Measurements from ENCODE around the gene FLT4. TPM values are rescaled to one million over a fixed set of nuclear protein-coding genes. Genes with fewer than 3 reads are reported as not detected.
"Not testable (repeated sequence)": the region's sequence is repeated elsewhere in the genome, so short reads cannot be mapped to it uniquely, and the experiment has no call there.

The FLT4 gene
- total RNA-seq, 1 donor from 2014 or later: not detected

DNA sequence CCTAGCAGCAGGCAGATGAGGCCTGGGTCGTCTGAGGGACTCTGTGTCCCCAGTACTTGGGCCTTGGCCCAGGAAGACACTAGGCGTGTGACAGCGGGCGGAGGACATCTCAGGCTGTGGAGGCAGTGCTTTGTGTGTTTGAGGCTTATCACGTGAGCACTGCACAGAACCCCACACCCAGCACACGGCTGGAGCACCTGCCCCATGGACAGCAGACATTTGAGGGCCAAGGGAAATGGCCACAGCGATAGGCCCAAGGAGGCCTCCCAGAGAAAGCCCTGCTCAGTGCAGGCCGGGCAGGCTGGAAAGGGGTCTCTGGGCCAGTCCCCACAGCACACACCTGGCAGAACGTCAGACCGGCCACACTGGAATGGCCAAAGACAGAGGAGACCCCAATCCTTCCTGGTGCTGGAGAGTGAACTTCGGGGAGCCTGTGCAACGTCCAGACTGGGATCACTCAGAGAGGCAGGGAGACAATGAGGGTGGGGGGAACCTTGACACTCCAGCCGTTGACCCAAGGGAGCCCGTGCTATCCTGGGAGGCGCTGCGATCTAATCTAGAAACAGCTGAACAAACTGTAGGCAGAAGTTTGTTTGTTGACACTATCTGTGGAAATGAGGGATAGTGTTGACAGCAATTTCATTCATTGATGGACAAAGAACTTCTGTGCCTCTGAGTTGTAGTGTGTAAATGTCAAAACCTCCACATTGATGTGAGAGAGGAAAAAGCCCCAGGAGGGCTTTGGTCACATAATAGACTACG lies 19.6 kb upstream of the FLT4 start:
- Mint-ChIP-seq H3K27me3 (peaks cover 11% of the 10 kb centered on the region), H3K4me1 (peaks cover 8% of the 10 kb centered on the region), H3K36me3 (ENCODE audit: low read depth) (no peaks in the 10 kb centered on the region), H3K4me3 (no peak overlapping the region), H3K27ac (no peak overlapping the region), H3K9me3 (no peaks in the 10 kb centered on the region)
- ChIA-PET CTCF (no interaction called here), POLR2A (no interaction called here)
- TF ChIP-seq CTCF (IDR thresholded peaks at IDR 0.05): no peak
- intact Hi-C loops (cut with micrococcal nuclease): no loop called here
- ATAC-seq (ENCODE audit: low read depth) (no peak), DNase-seq (no peak)

GRCh38 chr5:180666812-180667211 lies 17.4 kb upstream of the FLT4 start:
- H3K36me3 Mint-ChIP-seq (ENCODE audit: low read depth): no peaks in the 10 kb centered on the region
- H3K27ac Mint-ChIP-seq: no peak overlapping the region
- H3K4me1 Mint-ChIP-seq: peaks cover 8% of the 10 kb centered on the region
- ChIA-PET POLR2A (no interaction called here), CTCF (no interaction called here)
- ATAC-seq (ENCODE audit: low read depth): no peak
- no peak for TF ChIP-seq CTCF (IDR thresholded peaks at IDR 0.05)
- H3K4me3 Mint-ChIP-seq: no peak overlapping the region
- H3K9me3 Mint-ChIP-seq: no peaks in the 10 kb centered on the region
- no peak for DNase-seq
- peaks cover 12% of the 10 kb centered on the region for H3K27me3 Mint-ChIP-seq
- intact Hi-C loops (cut with micrococcal nuclease): no loop called here

DNA sequence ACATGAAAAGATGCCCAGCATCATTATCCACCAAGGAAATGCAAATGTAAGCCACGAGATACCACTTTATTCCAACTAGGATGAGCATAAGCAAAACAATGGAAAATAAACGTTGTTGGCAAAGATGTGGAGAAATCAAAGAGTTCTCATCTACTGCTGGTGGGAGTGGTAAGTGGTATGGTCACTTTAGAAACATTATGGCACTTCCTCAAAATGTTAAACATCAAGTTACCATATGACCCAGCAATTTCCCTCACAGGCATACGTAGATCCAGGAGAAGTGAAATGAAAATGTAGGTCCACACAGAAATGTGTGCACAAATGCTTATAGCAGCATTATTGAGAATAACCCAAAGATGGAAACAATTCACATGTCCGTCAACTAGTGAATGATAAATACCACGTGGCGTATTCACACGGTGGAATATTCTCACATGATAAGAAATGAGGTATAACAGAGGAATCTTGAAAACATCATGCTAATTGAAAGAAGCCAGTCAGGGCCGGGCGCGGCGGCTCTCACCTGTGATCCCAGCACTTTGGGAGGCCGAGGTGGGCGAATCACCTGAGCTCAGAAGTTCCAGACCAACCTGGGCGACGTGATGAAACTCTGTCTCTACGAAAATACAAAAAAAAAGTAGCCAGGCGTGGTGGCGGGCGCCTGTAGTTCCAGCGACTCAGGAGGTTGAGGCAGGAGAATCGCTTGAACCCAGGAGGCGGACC lies 16.4 kb upstream of the FLT4 start:
- Mint-ChIP-seq H3K4me1 (peaks cover 8% of the 10 kb centered on the region), H3K4me3 (no peak overlapping the region), H3K9me3 (no peaks in the 10 kb centered on the region), H3K27me3 (peaks cover 12% of the 10 kb centered on the region), H3K36me3 (ENCODE audit: low read depth) (no peaks in the 10 kb centered on the region), H3K27ac (no peak overlapping the region)
- ChIA-PET CTCF (no interaction called here), POLR2A (no interaction called here)
- no peak for ATAC-seq (ENCODE audit: low read depth)
- intact Hi-C loops (cut with micrococcal nuclease): no loop called here
- no peak for TF ChIP-seq CTCF (IDR thresholded peaks at IDR 0.05)
- no peak for DNase-seq

GRCh38 chr5:180658774-180659564 lies 9.6 kb upstream of the FLT4 start:
- H3K4me3 Mint-ChIP-seq: no peak overlapping the region
- no peaks in the 10 kb centered on the region for H3K36me3 Mint-ChIP-seq (ENCODE audit: low read depth)
- H3K9me3 Mint-ChIP-seq: no peaks in the 10 kb centered on the region
- no peak for TF ChIP-seq CTCF (IDR thresholded peaks at IDR 0.05)
- POLR2A ChIA-PET: no interaction called here
- no peak for DNase-seq
- CTCF ChIA-PET: no interaction called here
- H3K27me3 Mint-ChIP-seq: peaks cover 26% of the 10 kb centered on the region
- intact Hi-C loops (cut with micrococcal nuclease): no loop called here
- H3K27ac Mint-ChIP-seq: no peak overlapping the region
- no peaks in the 10 kb centered on the region for H3K4me1 Mint-ChIP-seq
- no peak for ATAC-seq (ENCODE audit: low read depth)

- H3K36me3 Mint-ChIP-seq (ENCODE audit: low read depth); POLR2A ChIA-PET; intact Hi-C loops (cut with micrococcal nuclease); H3K9me3 Mint-ChIP-seq; CTCF ChIA-PET; H3K4me1 Mint-ChIP-seq; H3K4me3 Mint-ChIP-seq; ATAC-seq (ENCODE audit: low read depth); DNase-seq; H3K27ac Mint-ChIP-seq: not testable (repeated sequence)
- peaks cover 47% of the 10 kb centered on the region for H3K27me3 Mint-ChIP-seq
These were observed 5.8 kb upstream of the FLT4 start for GRCh38 chr5:180655243-180655642.
